Panc1 (cell line): ENCODE measurements around the gene DYNLRB2. TPM values are rescaled to one million over a fixed set of nuclear protein-coding genes. Genes with fewer than 3 reads are reported as not detected.

Experiments
- ATAC-seq: fragments of 200-7000 bp; cut with Tn5 transposase; 2 replicates; pipeline ENCODE4 v1.9.1; 2020; ENCODE audit warnings: mild to moderate bottlenecking, moderate library complexity
- BruUV-seq: library from RNA; stranded (reverse); fragments of 400-500 nt; replicated peaks from 2 replicates; lab custom pipeline; 2021; lab: Mats Ljungman, UMichigan
- CTCF ChIA-PET: fragments of 300-600 bp; sonication (Branson Sonifier 250); formaldehyde crosslinking; loops from one replicate; lab custom pipeline; 2022; ENCODE audit warnings: antibody characterized with exemption; lab: Charles Lee
- POLR2A ChIA-PET: fragments of 300-600 bp; sonication (Branson Sonifier 250); formaldehyde crosslinking; loops from one replicate; lab custom pipeline; 2022; ENCODE audit warnings: antibody characterized with exemption; lab: Charles Lee
- DNase-seq: peaks from one replicate; pipeline ENCODE4 v3.0.0-alpha.2; 2010; ENCODE audit warnings: low read depth, low spot score
- H3K27ac ChIP-seq: 2 replicates; pipeline ENCODE4 v1.5.1; 2011; ENCODE audit warnings: mild to moderate bottlenecking, low read length, inconsistent platforms
- H3K27me3 ChIP-seq: fragments of 200-500 bp; sonication (Bioruptor generic); 2 replicates; pipeline ENCODE4 v1.6.0; 2014; ENCODE audit warnings: low read length, inconsistent platforms; ENCODE audit not compliant: control insufficient read depth, insufficient read depth
- H3K36me3 ChIP-seq: fragments of 200-500 bp; sonication (Bioruptor generic); 2 replicates; pipeline ENCODE4 v1.5.1; 2014; ENCODE audit warnings: inconsistent platforms, mild to moderate bottlenecking, low read length, moderate library complexity; ENCODE audit not compliant: control insufficient read depth, insufficient read depth
- H3K4me1 ChIP-seq: 2 replicates; pipeline ENCODE4 v1.5.1; 2011; ENCODE audit warnings: inconsistent platforms, mild to moderate bottlenecking, low read length, moderate library complexity; ENCODE audit not compliant: control insufficient read depth, insufficient read depth
- H3K4me3 ChIP-seq, 2 experiments: 2 replicates each; pipeline ENCODE4 v1.5.1; 2011 to 2012; ENCODE audit warnings: low read depth in 2 of 2, low read length in 2 of 2, mild to moderate bottlenecking in 2 of 2, inconsistent platforms in 1 of 2, moderate library complexity in 1 of 2
- H3K9me3 ChIP-seq: fragments of 200-500 bp; sonication (Bioruptor generic); 2 replicates; pipeline ENCODE4 v1.5.1; 2014; ENCODE audit warnings: low read depth, mild to moderate bottlenecking, inconsistent platforms, low read length, moderate library complexity; ENCODE audit not compliant: control insufficient read depth, insufficient read depth
- POLR2AphosphoS5 ChIP-seq: IDR thresholded peaks from 2 replicates; pipeline ENCODE4 v1.6.1; 2012; ENCODE audit warnings: mild to moderate bottlenecking, low read depth, low read length, moderate library complexity
- REST ChIP-seq, 2 experiments: IDR thresholded peaks; 2 replicates each; pipeline ENCODE4 v1.6.1; 2011 to 2012; ENCODE audit warnings: low read depth in 2 of 2, control low read depth in 1 of 2, low read length in 1 of 2, mild to moderate bottlenecking in 1 of 2, moderate library complexity in 1 of 2; ENCODE audit not compliant: insufficient read depth in 1 of 2
- SIN3A ChIP-seq: IDR thresholded peaks from 2 replicates; pipeline ENCODE4 v1.6.1; 2012; ENCODE audit warnings: low read depth, mild to moderate bottlenecking, low read length, moderate library complexity, borderline replicate concordance; ENCODE audit not compliant: insufficient read depth
- TCF7L2 ChIP-seq: IDR thresholded peaks from 2 replicates; pipeline ENCODE4 v1.6.1; 2011; ENCODE audit warnings: mild to moderate bottlenecking, low read depth, low read length, inconsistent platforms
- in situ Hi-C: cut with HindIII; loops from 2 replicates; pipeline ENCODE4 v1.10.0; 2016; ENCODE audit warnings: low sequenced_read_pairs, low pct_unique_long_range_greater_than_20kb
- intact Hi-C: fragments of 100-400 bp; cut with micrococcal nuclease; formaldehyde crosslinking; loops from one replicate; pipeline ENCODE4 v1.10.0; 2022; ENCODE audit not compliant: unreplicated experiment
- total RNA-seq: library from RNA; stranded (reverse); gene quantifications from one replicate; pipeline ENCODE4 v1.2.1, GENCODE V29; 2021; ENCODE audit not compliant: unreplicated experiment
- TF ChIP-seq, protein P1 (sequence below): fragments of 450-650 bp; IDR thresholded peaks from 2 replicates; pipeline ENCODE4 v1.5.1; 2017; ENCODE audit warnings: mild to moderate bottlenecking

DYNLRB2 gene
- total RNA-seq, 1 experiment from 2014 or later = not detected

DNA sequence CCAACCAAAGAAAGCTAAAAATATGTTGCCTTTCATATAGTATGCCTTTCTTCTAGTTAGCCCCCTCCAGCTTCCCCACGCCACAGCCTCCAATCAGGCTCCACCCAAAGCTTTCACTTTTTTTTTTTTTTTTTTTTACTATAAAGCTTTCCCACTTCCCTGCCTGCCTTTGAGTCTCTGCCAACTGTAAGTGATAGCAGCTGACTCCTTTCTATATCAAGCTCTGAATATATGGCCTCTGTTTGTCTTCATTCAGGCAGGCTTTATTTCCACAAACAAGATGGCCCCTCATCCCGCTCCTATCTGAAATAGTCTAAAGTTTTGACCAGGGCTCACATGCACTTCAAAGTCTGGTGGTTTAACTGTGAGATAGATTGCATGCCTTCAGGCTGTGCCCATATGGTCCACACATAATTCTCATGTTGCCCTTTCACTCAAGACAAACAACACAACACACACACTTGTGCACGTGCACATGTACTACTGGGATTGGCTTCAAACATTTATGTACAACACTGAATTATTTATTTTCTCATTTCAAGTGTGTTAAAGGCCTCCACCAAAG lies 39.8 kb upstream of the DYNLRB2 start:
- ATAC-seq (no peak), DNase-seq (no peak)
- H3K4me3 ChIP-seq = no peak overlapping the region
- H3K36me3 ChIP-seq = no peaks in the 10 kb centered on the region
- BruUV-seq = no TSS peak
- no peaks in the 10 kb centered on the region for H3K4me1 ChIP-seq
- ChIA-PET CTCF (no interaction called here), POLR2A (no interaction called here)
- intact Hi-C loops (no loop called here), in situ Hi-C loops (no loop called here)
- TF ChIP-seq, protein P1, sequence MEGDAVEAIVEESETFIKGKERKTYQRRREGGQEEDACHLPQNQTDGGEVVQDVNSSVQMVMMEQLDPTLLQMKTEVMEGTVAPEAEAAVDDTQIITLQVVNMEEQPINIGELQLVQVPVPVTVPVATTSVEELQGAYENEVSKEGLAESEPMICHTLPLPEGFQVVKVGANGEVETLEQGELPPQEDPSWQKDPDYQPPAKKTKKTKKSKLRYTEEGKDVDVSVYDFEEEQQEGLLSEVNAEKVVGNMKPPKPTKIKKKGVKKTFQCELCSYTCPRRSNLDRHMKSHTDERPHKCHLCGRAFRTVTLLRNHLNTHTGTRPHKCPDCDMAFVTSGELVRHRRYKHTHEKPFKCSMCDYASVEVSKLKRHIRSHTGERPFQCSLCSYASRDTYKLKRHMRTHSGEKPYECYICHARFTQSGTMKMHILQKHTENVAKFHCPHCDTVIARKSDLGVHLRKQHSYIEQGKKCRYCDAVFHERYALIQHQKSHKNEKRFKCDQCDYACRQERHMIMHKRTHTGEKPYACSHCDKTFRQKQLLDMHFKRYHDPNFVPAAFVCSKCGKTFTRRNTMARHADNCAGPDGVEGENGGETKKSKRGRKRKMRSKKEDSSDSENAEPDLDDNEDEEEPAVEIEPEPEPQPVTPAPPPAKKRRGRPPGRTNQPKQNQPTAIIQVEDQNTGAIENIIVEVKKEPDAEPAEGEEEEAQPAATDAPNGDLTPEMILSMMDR = no peak
- TF ChIP-seq REST (IDR thresholded peaks at IDR 0.05; ENCODE audit: insufficient read depth in 1 of 2, low read depth in 2 of 2, low read length in 1 of 2) (no peak), TCF7L2 (no peak), POLR2AphosphoS5 (no peak), SIN3A (no peak)
- no peak overlapping the region for H3K27ac ChIP-seq
- H3K9me3 ChIP-seq = no peaks in the 10 kb centered on the region
- H3K27me3 ChIP-seq = no peaks in the 10 kb centered on the region

- CTCF ChIA-PET = no interaction called here
- no peak overlapping the region for H3K27ac ChIP-seq
Measured at GRCh38 chr16:80503107-80503506, 37.7 kb upstream of the DYNLRB2 start.

More at GRCh38 chr16:80503107-80503506, 37.7 kb upstream of the DYNLRB2 start:
- H3K27me3 ChIP-seq = no peaks in the 10 kb centered on the region; the same call in 1 of the 2 replicates
- TF ChIP-seq, protein P1 = no peak
- no peak for TF ChIP-seq REST (IDR thresholded peaks at IDR 0.05; ENCODE audit: insufficient read depth in 1 of 2, low read depth in 2 of 2, low read length in 1 of 2)
- POLR2A ChIA-PET = no interaction called here
- no TSS peak for BruUV-seq
- H3K9me3 ChIP-seq = no peaks in the 10 kb centered on the region
- in situ Hi-C loops (no loop called here), intact Hi-C loops (no loop called here)
- H3K4me1 ChIP-seq = no peaks in the 10 kb centered on the region
- ATAC-seq (no peak), DNase-seq (no peak)
- H3K36me3 ChIP-seq = no peaks in the 10 kb centered on the region
- H3K4me3 ChIP-seq = no peak overlapping the region
